Measurements from ENCODE around the gene CSNK1D. TPM values are rescaled to one million over a fixed set of nuclear protein-coding genes. Genes with fewer than 3 reads are reported as not detected.
"Not testable (repeated sequence)": the region's sequence is repeated elsewhere in the genome, so short reads cannot be mapped to it uniquely, and the experiment has no call there.

Gene CSNK1D
- total RNA-seq, 2 experiments from 2014 or later, result 115 to 142 TPM

DNA sequence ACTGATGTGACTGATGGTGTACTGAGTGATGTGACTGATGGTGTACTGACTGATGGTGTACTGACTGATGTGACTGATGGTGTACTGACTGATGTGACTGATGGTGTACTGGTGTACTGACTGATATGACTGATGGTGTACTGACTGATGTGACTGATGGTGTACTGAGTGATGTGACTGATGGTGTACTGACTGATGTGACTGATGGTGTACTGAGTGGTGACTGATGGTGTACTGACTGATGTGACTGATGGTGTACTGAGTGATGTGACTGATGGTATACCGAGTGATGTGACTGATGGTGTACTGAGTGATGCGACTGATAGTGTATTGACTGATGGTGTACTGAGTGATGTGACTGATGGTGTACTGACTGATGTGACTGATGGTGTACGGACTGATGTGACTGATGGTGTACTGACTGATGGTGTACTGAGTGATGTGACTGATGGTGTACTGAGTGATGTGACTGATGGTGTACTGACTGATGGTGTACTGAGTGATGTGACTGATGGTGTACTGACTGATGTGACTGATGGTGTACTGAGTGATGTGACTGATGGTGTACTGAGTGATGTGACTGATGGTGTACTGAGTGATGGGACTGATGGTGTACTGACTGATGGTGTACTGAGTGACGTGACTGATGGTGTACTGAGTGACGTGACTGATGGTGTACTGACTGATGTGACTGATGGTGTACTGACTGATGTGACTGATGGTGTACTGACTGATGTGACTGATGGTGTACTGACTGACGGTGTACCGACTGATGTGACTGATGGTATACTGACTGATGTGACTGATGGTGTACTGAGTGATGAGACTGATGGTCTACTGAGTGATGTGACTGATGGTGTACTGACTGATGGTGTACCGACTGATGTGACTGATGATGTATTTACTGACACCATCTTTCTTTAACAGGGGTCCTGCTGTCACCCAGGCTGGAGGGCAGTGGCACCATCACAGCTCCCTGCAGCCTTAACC, 13.2 kb downstream of the CSNK1D start:
- H3K4me3 Mint-ChIP-seq, CTCF ChIA-PET, DNase-seq, H3K27me3 Mint-ChIP-seq, POLR2A ChIA-PET, H3K9me3 Mint-ChIP-seq, H3K27ac Mint-ChIP-seq: not testable (repeated sequence)
- H3K4me1 Mint-ChIP-seq, result peaks cover 12% of the 10 kb centered on the region
- H3K36me3 Mint-ChIP-seq (ENCODE audit: low read depth), result peaks cover 91% of the 10 kb centered on the region

DNA sequence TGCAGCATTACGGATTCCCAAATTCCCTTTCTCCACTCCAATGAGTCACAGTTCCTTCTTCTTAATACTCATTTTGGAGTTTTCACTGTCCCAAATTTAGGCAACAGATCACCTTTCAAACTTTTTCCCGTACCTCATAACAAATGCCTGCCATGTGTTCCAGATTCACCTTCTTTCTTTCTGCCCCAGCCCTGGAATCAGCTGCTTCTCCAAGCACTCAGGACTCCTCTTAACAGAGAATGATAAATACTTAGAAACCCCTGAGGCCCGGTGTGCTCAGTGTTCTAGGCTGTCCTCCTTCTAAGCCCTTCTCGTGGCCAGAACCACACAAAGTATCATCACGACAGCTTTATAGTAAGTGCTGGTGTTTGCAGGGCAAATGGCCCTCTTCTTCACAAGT, 14.9 kb downstream of the CSNK1D start:
- CTCF ChIA-PET, result no interaction called here
- H3K27me3 Mint-ChIP-seq, result no peaks in the 10 kb centered on the region
- peaks cover 82% of the 10 kb centered on the region for H3K36me3 Mint-ChIP-seq (ENCODE audit: low read depth)
- no peak for DNase-seq
- no peak overlapping the region for H3K4me3 Mint-ChIP-seq
- H3K9me3 Mint-ChIP-seq, result peaks cover 4% of the 10 kb centered on the region
- peaks cover 12% of the 10 kb centered on the region for H3K4me1 Mint-ChIP-seq
- POLR2A ChIA-PET, result no interaction called here
- no peak overlapping the region for H3K27ac Mint-ChIP-seq

DNA sequence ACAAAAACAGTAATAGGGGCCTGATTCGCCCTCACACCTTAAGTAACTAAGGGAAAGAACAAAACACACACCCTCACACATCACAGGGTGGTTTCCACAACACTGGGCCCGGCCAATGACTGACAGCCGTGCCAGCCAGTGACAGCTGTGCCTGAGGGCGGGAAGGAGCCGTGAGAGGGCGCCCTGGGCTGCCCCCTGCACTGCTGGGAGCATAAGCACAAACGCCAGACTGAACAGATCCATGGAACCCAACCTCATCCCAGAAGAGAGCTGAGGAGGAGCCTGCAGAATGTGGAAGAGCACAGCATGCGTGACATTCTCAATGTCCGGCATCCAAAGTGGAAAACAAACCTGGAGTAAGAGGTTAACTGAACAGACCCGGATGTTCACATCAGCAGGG, 16.0 kb downstream of the CSNK1D start:
- no peaks in the 10 kb centered on the region for H3K27me3 Mint-ChIP-seq
- DNase-seq, result no peak
- H3K4me1 Mint-ChIP-seq, result peaks cover 12% of the 10 kb centered on the region
- CTCF ChIA-PET, result no interaction called here
- no peak overlapping the region for H3K4me3 Mint-ChIP-seq
- peaks cover 4% of the 10 kb centered on the region for H3K9me3 Mint-ChIP-seq
- peaks cover 80% of the 10 kb centered on the region for H3K36me3 Mint-ChIP-seq (ENCODE audit: low read depth)
- POLR2A ChIA-PET, result no interaction called here
- peak overlapping the region; percentile 5 for H3K27ac Mint-ChIP-seq

DNA sequence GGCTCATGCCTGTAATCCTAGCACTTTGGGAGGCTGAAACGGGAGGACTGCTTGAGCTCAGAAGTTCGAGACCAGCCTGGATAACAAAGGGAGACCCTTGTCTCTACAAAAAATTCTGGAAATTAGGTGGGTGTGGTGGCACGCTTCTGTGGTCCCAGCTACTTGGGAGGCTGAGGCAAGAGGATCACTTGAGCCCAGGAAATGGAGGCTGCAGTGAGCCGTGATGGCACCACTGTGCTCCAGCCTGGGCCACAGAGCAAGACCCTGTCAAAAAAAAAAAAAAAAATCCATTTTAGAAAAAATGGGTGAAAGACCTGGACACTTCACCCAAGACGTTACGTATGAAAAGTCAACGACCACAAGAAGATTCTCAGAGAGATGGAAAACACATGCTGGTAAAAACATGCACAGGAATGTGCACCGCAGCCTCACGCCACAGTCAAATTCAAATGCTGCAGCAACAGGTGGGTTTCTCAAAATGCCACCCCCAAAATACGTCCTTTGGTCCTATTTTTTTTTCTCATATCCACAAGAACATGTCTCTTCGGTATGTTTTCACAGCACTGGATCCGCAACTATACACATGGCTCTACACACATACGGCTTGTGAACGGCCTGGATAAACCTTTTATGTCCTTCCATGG, 17.1 kb downstream of the CSNK1D start:
- peaks cover 77% of the 10 kb centered on the region for H3K36me3 Mint-ChIP-seq (ENCODE audit: low read depth)
- H3K4me3 Mint-ChIP-seq, result no peak overlapping the region
- H3K27me3 Mint-ChIP-seq, result no peaks in the 10 kb centered on the region
- H3K4me1 Mint-ChIP-seq, result peaks cover 8% of the 10 kb centered on the region
- ChIA-PET POLR2A (no interaction called here), CTCF (interaction anchor here (0.9 to 2.7 kb wide), 6 partner anchors 8 to 36 kb away, joined by 3 to 7 read pairs (median 4); no protein-coding TSS in a partner anchor)
- H3K9me3 Mint-ChIP-seq, result peaks cover 4% of the 10 kb centered on the region
- H3K27ac Mint-ChIP-seq, result no peak overlapping the region
- DNase-seq, result no peak

GRCh38 chr17:82255402-82255972, 18.0 kb downstream of the CSNK1D start:
- Mint-ChIP-seq H3K36me3 (ENCODE audit: low read depth) (peaks cover 73% of the 10 kb centered on the region), H3K9me3 (no peaks in the 10 kb centered on the region), H3K4me3 (no peak overlapping the region), H3K27ac (no peak overlapping the region), H3K4me1 (peaks cover 7% of the 10 kb centered on the region), H3K27me3 (no peaks in the 10 kb centered on the region)
- CTCF ChIA-PET, result interaction anchor here (0.7 to 2.7 kb wide), 8 partner anchors 9 to 48 kb away, joined by 3 to 7 read pairs (median 4); no protein-coding TSS in a partner anchor
- DNase-seq, result no peak
- POLR2A ChIA-PET, result no interaction called here

DNA sequence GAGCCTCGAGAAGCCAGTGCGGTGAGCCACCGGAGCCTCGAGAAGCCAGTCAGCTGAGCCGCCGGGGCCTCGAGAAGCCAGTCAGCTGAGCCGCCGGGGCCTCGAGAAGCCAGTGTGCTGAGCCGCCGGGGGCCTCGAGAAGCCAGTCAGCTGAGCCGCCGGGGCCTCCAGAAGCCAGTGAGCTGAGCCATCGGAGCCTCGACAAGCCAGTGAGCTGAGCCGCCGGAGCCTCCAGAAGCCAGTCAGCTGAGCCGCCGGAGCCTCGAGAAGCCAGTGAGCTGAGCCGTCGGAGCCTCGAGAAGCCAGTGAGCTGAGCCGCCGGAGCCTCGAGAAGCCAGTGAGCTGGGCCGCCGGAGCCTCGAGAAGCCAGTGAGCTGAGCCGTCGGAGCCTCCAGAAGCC, 18.8 kb downstream of the CSNK1D start:
- POLR2A ChIA-PET, H3K27me3 Mint-ChIP-seq, H3K4me3 Mint-ChIP-seq, H3K27ac Mint-ChIP-seq, H3K9me3 Mint-ChIP-seq, H3K4me1 Mint-ChIP-seq, DNase-seq: not testable (repeated sequence)
- H3K36me3 Mint-ChIP-seq (ENCODE audit: low read depth), result peaks cover 65% of the 10 kb centered on the region
- CTCF ChIA-PET, result interaction anchor here (0.7 to 2.7 kb wide), 7 partner anchors 10 to 49 kb away, joined by 3 to 7 read pairs (median 3); no protein-coding TSS in a partner anchor

DNA sequence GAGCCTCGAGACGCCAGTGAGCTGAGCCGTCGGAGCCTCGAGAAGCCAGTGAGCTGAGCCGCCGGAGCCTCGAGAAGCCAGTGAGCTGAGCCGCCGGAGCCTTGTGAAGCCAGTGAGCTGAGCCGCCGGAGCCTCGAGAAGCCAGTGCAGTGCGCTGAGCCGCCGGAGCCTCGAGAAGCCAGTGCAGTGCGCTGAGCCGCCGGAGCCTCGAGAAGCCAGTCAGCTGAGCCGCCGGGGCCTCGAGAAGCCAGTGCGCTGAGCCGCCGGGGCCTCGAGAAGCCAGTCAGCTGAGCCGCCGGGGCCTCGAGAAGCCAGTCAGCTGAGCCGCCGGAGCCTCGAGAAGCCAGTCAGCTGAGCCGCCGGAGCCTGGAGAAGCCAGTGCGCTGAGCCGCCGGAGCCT, 19.4 kb downstream of the CSNK1D start:
- CTCF ChIA-PET, result interaction anchor here (1.3 to 2.7 kb wide), 3 partner anchors 12 to 18 kb away, joined by 3 to 7 read pairs (median 3); no protein-coding TSS in a partner anchor
- peaks cover 59% of the 10 kb centered on the region for H3K36me3 Mint-ChIP-seq (ENCODE audit: low read depth)
- H3K27me3 Mint-ChIP-seq, POLR2A ChIA-PET, H3K9me3 Mint-ChIP-seq, H3K27ac Mint-ChIP-seq, DNase-seq, H3K4me3 Mint-ChIP-seq, H3K4me1 Mint-ChIP-seq: not testable (repeated sequence)

DNA sequence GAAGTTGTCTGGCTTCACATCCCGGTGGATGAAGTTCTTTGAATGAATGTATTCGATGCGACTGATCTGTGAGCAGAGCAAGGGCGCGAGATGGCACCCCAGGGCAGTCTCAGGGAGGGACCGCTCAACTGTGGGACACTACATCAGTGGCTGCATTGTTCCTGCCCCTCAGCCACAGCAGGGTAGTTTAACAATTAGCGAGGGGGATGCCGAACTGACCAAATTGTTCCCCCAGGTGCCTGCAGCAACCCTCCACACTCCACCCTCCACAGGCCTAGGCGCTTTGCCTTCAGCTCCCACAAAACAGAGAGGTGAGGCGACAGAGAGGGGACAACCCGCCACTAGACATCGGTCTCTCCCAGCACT, 20.3 kb downstream of the CSNK1D start:
- H3K9me3 Mint-ChIP-seq, result no peaks in the 10 kb centered on the region
- CTCF ChIA-PET, result no interaction called here
- peaks cover 5% of the 10 kb centered on the region for H3K4me1 Mint-ChIP-seq
- no peak overlapping the region for H3K4me3 Mint-ChIP-seq
- peaks cover 58% of the 10 kb centered on the region for H3K36me3 Mint-ChIP-seq (ENCODE audit: low read depth)
- POLR2A ChIA-PET, result no interaction called here
- DNase-seq, result no peak
- no peak overlapping the region for H3K27ac Mint-ChIP-seq
- no peaks in the 10 kb centered on the region for H3K27me3 Mint-ChIP-seq

GRCh38 chr17:82252511-82253178, 20.9 kb downstream of the CSNK1D start:
- ChIA-PET POLR2A (no interaction called here), CTCF (no interaction called here)
- no peak overlapping the region for H3K27ac Mint-ChIP-seq
- H3K36me3 Mint-ChIP-seq (ENCODE audit: low read depth), result peaks cover 60% of the 10 kb centered on the region
- H3K4me3 Mint-ChIP-seq, result no peak overlapping the region
- peaks cover 8% of the 10 kb centered on the region for H3K4me1 Mint-ChIP-seq
- no peaks in the 10 kb centered on the region for H3K27me3 Mint-ChIP-seq
- DNase-seq, result no peak
- no peaks in the 10 kb centered on the region for H3K9me3 Mint-ChIP-seq

- POLR2A ChIA-PET, result interaction anchor here (0.6 kb wide), 2 partner anchors 73 to 184 kb away, joined by 4 to 5 read pairs; no protein-coding TSS in a partner anchor
- Mint-ChIP-seq H3K27ac (no peak overlapping the region), H3K36me3 (ENCODE audit: low read depth) (peaks cover 54% of the 10 kb centered on the region), H3K4me1 (peaks cover 12% of the 10 kb centered on the region), H3K27me3 (no peaks in the 10 kb centered on the region), H3K9me3 (no peaks in the 10 kb centered on the region), H3K4me3 (no peak overlapping the region)
- DNase-seq, result no peak
- CTCF ChIA-PET, result interaction anchor here (1.2 kb wide), 1 partner anchor 15 kb away, joined by 3 read pairs; no protein-coding TSS in a partner anchor
Observed at GRCh38 chr17:82250868-82251500, 22.5 kb downstream of the CSNK1D start.

DNA sequence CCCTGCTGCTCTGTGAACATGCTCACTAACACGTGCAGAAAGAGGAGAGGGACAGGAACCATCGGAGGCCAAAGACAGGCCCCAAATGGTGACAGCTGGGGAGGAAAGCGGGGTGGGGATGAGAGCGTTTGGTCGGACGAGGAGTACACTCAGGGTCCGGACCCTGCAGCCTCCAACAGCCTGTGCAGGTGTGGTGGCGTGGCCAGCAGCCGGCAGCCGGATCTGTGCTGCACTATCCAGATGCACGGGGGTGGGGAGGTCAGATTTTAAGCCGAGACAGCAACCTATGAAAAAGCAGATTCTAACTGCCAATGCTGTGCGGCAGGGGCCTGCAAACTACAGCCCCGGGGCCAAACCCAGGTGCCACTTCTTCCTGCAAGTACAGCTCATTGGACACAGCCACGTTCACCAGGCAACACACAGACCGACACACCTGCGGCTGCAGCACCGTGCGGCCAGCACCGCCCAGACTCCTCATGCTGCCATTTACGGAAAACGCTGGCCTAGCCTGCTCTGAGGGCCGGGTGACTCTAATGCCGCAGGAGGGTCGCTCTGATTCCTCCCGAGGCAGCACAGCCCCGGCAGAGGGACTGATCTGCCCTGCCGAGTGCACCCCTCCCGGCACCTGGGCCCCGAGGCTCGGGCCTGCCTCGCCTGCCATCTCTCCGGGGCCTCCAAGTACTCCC, 23.5 kb downstream of the CSNK1D start:
- POLR2A ChIA-PET, result interaction anchor here (0.6 kb wide), 1 partner anchor 72 kb away, joined by 5 read pairs; no protein-coding TSS in a partner anchor
- H3K36me3 Mint-ChIP-seq (ENCODE audit: low read depth), result peaks cover 50% of the 10 kb centered on the region
- no peak overlapping the region for H3K27ac Mint-ChIP-seq
- H3K4me3 Mint-ChIP-seq, result no peak overlapping the region
- no peaks in the 10 kb centered on the region for H3K27me3 Mint-ChIP-seq
- peaks cover 12% of the 10 kb centered on the region for H3K4me1 Mint-ChIP-seq
- H3K9me3 Mint-ChIP-seq, result no peaks in the 10 kb centered on the region
- CTCF ChIA-PET, result interaction anchor here (1.2 kb wide), 1 partner anchor 14 kb away, joined by 3 read pairs; no protein-coding TSS in a partner anchor
- DNase-seq, result no peak
